HG03571 (cell line): ENCODE results near the gene WNT9A.

ENCODE experiments used
- ATAC-seq: cut with Tn5 transposase; IDR thresholded peaks from one replicate; pipeline ENCODE4 v1.9.1; 2021; ENCODE audit not compliant: unreplicated experiment

WNT9A gene

GRCh38 chr1:227924833-227925574 lies 22.7 kb downstream of the WNT9A start:
- no peak for ATAC-seq

- ATAC-seq = no peak
Observed at GRCh38 chr1:227924168-227924832, 23.4 kb downstream of the WNT9A start.

- ATAC-seq = no peak
Observed at GRCh38 chr1:227923353-227924167, 24.2 kb downstream of the WNT9A start.

- no peak for ATAC-seq
Observed at GRCh38 chr1:227922501-227923352, 25.0 kb downstream of the WNT9A start.

GRCh38 chr1:227921461-227922185 lies 26.1 kb downstream of the WNT9A start:
- ATAC-seq = no peak

- ATAC-seq = no peak
Observed at GRCh38 chr1:227920896-227921295, 26.8 kb downstream of the WNT9A start.

- no peak for ATAC-seq
Observed at GRCh38 chr1:227920426-227920825, 27.3 kb downstream of the WNT9A start.

GRCh38 chr1:227919906-227920305 lies 27.8 kb downstream of the WNT9A start:
- ATAC-seq = no peak

GRCh38 chr1:227918736-227919135 lies 29.0 kb downstream of the WNT9A start:
- no peak for ATAC-seq

GRCh38 chr1:227918083-227918700 lies 29.5 kb downstream of the WNT9A start:
- no peak for ATAC-seq

- ATAC-seq = no peak
Observed at GRCh38 chr1:227917081-227917950, 30.4 kb downstream of the WNT9A start.

- no peak for ATAC-seq
Observed at GRCh38 chr1:227916655-227917054, 31.1 kb downstream of the WNT9A start.

GRCh38 chr1:227915564-227916553 lies 31.9 kb downstream of the WNT9A start:
- ATAC-seq = no peak

- no peak for ATAC-seq
Observed at GRCh38 chr1:227914801-227915563, 32.8 kb downstream of the WNT9A start.

GRCh38 chr1:227913764-227914721 lies 33.7 kb downstream of the WNT9A start:
- no peak for ATAC-seq

- ATAC-seq = no peak
Observed at GRCh38 chr1:227913396-227913763, 34.4 kb downstream of the WNT9A start.
